Urinary bladder (tissue), 4 donors: Measurements from ENCODE around the gene OR51A4. TPM values are rescaled to one million over a fixed set of nuclear protein-coding genes. Genes with fewer than 3 reads are reported as not detected.
"Not testable (repeated sequence)": the region's sequence is repeated elsewhere in the genome, so short reads cannot be mapped to it uniquely, and the experiment has no call there.

Experiments
- DNase-seq: peaks from one replicate; pipeline ENCODE4 v3.0.0-alpha.2; 2015; ENCODE audit errors: extremely low spot score
- H3K27ac ChIP-seq: one replicate; pipeline ENCODE4 v1.5.1; 2013; ENCODE audit warnings: low read depth, mild to moderate bottlenecking, moderate library complexity
- H3K36me3 ChIP-seq: one replicate; pipeline ENCODE4 v1.6.1; 2013; ENCODE audit warnings: mild to moderate bottlenecking, moderate library complexity; ENCODE audit not compliant: insufficient read depth
- H3K4me1 ChIP-seq: one replicate; pipeline ENCODE4 v1.6.1; 2013; ENCODE audit warnings: mild to moderate bottlenecking, moderate library complexity; ENCODE audit not compliant: insufficient read depth
- H3K4me3 ChIP-seq: one replicate; pipeline ENCODE4 v1.5.1; 2013; ENCODE audit warnings: low read depth, low read length
- WGBS: extraction: QIAGEN DNeasy Blood & Tissue Kit; methylation state at CpG from one replicate; pipeline ENCODE4 v1.1.7; 2013; 5-methylcytosine and 5-hydroxymethylcytosine counted together
- polyA plus RNA-seq: library from polyadenylated mRNA; stranded (reverse); fragments of 200-250 nt; gene quantifications from one replicate; pipeline ENCODE4 v1.2.3, GENCODE V29; 2013
- total RNA-seq: library from RNA; depleted of rRNA; stranded (reverse); fragments of >200 nt; gene quantifications from one replicate; pipeline ENCODE4 v1.2.3, GENCODE V29; 2014
- donor health status: healthy with polysubstance abuse.
- donor health status: healthy.

Gene OR51A4, protein sequence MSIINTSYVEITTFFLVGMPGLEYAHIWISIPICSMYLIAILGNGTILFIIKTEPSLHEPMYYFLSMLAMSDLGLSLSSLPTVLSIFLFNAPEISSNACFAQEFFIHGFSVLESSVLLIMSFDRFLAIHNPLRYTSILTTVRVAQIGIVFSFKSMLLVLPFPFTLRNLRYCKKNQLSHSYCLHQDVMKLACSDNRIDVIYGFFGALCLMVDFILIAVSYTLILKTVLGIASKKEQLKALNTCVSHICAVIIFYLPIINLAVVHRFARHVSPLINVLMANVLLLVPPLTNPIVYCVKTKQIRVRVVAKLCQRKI
- not detected for total RNA-seq
- polyA plus RNA-seq = not detected

- DNase-seq = no peak
- no peak within 1 kb of the TSS for H3K27ac ChIP-seq
- no peaks in the 10 kb centered on the region for H3K4me1 ChIP-seq
- no peaks in the 10 kb centered on the region for H3K36me3 ChIP-seq
- no peak within 1 kb of the TSS for H3K4me3 ChIP-seq
Measured at GRCh38 chr11:4947505-4947904, at the start of gene OR51A4. Gene OR51A4 (minus strand): TSS chr11:4947605. CDS start chr11:4947100, 505 bp downstream.

DNA sequence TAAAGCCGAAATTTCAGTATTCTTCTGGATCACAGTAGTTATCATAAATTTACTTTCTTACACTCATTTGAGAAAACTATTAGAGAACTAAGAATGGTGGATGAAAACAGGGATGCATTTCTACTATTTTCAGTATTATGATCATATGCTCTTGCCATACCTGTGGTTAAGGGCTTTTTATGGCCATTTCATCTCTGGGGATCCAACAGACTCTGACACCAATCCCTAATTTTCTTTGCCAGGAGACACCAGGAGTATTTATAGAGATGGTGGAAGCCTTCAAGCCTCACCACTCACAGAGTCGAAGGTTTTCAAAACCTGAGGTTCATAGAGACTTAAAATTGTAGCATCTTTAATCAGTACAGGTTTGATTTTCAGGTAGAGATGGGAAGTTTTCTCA, 47.1 kb upstream of the OR51A4 start, which contains the start of gene OR51L1:
Gene OR51L1, plus strand, starts transcription at position 301 of the 400 bp plus-strand sequence. CDS start 4,132 bp downstream, outside the sequence.
- H3K4me1 ChIP-seq = no peaks in the 10 kb centered on the region
- H3K4me3 ChIP-seq = no peak within 1 kb of the TSS
- 77% methylated on average over 2 of the region's 2 CpGs for WGBS
- no peaks in the 10 kb centered on the region for H3K36me3 ChIP-seq
- DNase-seq = no peak
- no peak within 1 kb of the TSS for H3K27ac ChIP-seq

DNA sequence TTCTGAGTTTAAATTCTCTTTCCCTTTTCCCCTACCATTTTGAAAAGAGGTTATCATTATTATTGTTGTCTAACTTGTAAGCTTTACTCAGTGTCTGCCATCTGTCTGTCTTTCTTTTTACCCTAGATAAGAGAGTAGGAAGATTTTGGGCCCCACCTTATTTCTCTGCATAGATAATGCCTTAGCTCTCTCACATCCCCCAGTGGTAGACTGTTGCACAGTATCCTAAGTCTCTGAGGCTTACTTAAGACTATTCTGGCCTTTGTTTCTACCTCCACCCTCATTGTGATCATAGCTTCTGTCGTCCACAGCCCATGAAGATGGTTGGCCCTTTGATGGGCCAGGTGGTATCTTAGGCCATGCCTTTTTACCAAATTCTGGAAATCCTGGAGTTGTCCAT, 43.7 kb upstream of the OR51A4 start:
- 59% methylated on average over 1 of the region's 1 CpG for WGBS
- Histone ChIP-seq H3K4me1 (no peaks in the 10 kb centered on the region), H3K36me3 (no peaks in the 10 kb centered on the region), H3K4me3 (no peak overlapping the region), H3K27ac (no peak overlapping the region)
- no peak for DNase-seq

GRCh38 chr11:4983841-4984240, 36.4 kb upstream of the OR51A4 start:
- H3K36me3 ChIP-seq = no peaks in the 10 kb centered on the region
- WGBS = 57% methylated on average over 6 of the region's 6 CpGs
- H3K4me3 ChIP-seq = no peak overlapping the region
- no peaks in the 10 kb centered on the region for H3K4me1 ChIP-seq
- no peak for DNase-seq
- no peak overlapping the region for H3K27ac ChIP-seq

DNA sequence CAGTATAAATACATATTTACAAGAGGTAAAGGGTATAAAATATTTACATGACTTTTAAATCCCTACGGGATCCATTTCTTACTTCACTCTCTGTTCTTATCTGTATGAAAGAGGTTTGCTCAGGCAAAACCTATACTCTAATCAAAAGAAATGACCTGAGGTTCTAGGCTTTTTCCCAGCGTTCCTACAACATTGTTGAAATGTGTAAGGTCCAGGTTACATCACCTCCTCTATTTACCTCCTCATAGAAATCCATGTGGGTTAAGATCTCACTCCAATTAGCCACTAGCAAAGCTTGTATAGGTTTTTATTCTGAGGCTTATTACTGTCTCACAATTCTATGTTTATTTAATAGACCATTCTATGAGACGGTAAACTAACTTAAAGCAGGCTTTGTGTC, 35.3 kb upstream of the OR51A4 start:
- no peaks in the 10 kb centered on the region for H3K4me1 ChIP-seq
- 67% methylated on average over 3 of the region's 3 CpGs for WGBS
- H3K4me3 ChIP-seq = no peak overlapping the region
- no peak for DNase-seq
- no peaks in the 10 kb centered on the region for H3K36me3 ChIP-seq
- no peak overlapping the region for H3K27ac ChIP-seq

DNA sequence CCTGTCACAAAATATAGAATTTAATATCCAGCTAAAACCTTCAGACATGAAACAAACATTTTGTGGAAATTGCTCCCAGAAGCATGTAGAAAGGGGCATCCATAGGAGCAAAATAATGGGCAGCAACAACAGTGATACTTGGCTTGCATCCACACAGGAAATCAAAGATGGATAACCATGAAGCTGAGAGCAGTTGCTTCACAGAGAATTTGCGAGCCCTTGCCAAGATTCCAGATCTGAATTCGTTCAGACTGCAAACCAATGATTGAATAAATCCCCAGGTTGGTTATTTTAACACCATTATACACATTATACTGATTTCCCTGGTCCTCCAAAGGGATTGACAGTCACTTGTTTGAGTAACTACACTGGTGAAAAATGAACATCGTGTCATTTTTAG, 31.6 kb upstream of the OR51A4 start:
- no peak for DNase-seq
- Histone ChIP-seq H3K4me1 (no peaks in the 10 kb centered on the region), H3K4me3 (no peak overlapping the region), H3K27ac (no peak overlapping the region), H3K36me3 (no peaks in the 10 kb centered on the region)
- 42% methylated on average over 3 of the region's 3 CpGs for WGBS

DNA sequence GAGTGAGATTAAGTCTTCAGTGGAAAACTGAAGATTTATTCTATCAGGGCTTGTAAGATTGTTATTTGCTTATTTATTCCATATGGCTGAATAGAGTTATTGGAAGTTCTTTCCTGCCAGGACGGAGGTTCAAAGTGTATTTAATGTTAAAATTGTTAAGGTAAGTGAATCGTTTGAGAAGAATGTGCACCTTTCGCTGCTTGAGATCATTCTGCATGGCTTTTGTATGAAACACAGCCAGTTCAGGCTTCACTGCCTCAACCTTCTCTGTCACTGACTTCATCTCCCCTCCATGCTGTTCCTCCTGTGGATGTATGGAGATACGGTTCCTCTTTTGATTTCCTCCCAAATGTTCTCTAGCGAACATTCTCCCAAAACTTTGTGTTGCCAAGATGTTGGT, 28.0 kb upstream of the OR51A4 start:
- no peak overlapping the region for H3K27ac ChIP-seq
- 83% methylated on average over 5 of the region's 5 CpGs for WGBS
- DNase-seq = no peak
- H3K4me1 ChIP-seq = no peaks in the 10 kb centered on the region
- H3K36me3 ChIP-seq = no peaks in the 10 kb centered on the region
- H3K4me3 ChIP-seq = no peak overlapping the region

DNA sequence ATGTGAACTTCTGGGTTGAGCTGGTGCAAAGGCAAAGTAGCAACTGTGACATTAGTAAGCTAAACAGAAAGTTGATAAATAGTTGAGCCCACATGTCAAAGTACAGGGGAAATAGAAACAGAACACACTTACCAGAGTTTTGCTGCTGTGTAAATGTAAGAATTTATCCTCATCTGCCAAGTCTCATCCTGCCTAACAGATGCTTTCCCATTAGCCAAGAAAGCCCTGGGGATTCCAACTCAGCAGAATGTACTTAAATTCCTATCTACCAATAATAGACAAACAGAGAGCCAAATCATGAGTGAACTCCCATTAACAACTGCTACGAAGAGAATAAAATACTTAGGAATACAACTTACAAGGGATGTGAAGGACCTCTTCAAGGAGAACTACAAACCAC, 15.4 kb upstream of the OR51A4 start:
- 63% methylated on average over 1 of the region's 1 CpG for WGBS
- H3K4me1 ChIP-seq = no peaks in the 10 kb centered on the region
- H3K27ac ChIP-seq = no peak overlapping the region
- H3K36me3 ChIP-seq = no peaks in the 10 kb centered on the region
- DNase-seq = no peak
- no peak overlapping the region for H3K4me3 ChIP-seq

GRCh38 chr11:4960877-4961276, 13.5 kb upstream of the OR51A4 start:
- Histone ChIP-seq H3K4me3 (no peak overlapping the region), H3K27ac (no peak overlapping the region), H3K36me3 (no peaks in the 10 kb centered on the region), H3K4me1 (no peaks in the 10 kb centered on the region)
- DNase-seq = no peak
- 69% methylated on average over 3 of the region's 3 CpGs for whole genome bisulfite sequencing

DNA sequence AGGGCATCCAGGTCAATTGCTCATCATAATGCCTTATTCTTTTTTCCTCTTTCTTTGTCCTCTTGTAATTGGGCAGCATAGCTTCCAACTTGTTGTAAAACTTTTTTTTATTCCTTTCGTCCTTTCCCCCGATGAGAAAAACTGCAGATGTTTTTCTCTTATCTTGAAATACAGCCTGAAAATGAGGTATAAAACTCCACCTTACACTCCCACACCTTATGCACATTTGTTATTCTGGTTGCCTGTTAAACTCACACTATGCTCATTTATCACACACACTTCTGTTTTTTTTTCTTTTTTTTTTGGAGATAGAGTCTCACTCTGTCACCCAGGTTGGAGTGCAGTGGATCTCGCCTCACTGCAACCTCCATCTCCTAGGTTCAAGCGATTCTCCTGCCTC, 10.0 kb upstream of the OR51A4 start:
- DNase-seq = no peak
- Histone ChIP-seq H3K4me3 (no peak overlapping the region), H3K27ac (no peak overlapping the region), H3K36me3 (no peaks in the 10 kb centered on the region), H3K4me1 (no peaks in the 10 kb centered on the region)
- WGBS = 84% methylated on average over 4 of the region's 4 CpGs

DNA sequence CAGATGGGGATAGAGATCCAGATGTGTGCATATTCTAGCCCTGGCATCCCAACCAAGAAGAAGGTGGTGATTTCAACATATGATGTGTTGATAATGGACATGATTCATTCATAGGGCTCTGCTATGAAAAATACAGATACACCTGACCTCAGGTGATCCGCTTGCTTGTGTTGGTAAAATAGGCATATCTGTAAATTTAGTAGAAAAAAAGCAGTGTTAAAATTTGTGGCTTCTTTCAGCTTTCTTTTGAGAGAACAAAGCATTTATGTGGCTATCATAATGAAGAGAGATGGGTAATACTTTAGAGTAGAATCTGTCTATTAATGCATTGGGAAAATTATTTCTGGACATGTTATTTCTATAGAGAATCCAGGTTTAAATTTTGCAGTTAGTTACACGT, 8.2 kb upstream of the OR51A4 start, which contains the start of gene OR51A2:
Gene OR51A2, minus strand, starts transcription at position 101 of the 400 bp plus-strand sequence. Its CDS starts 0 bp downstream, at position 101.
- H3K27ac ChIP-seq, H3K36me3 ChIP-seq, H3K4me1 ChIP-seq, H3K4me3 ChIP-seq, DNase-seq: not testable (repeated sequence)
- 59% methylated on average over 2 of the region's 2 CpGs for WGBS

GRCh38 chr11:4936745-4937144, 10.7 kb downstream of the OR51A4 start:
- Histone ChIP-seq H3K4me3 (no peak overlapping the region), H3K27ac (no peak overlapping the region), H3K36me3 (no peaks in the 10 kb centered on the region), H3K4me1 (no peaks in the 10 kb centered on the region)
- no peak for DNase-seq
- WGBS = 77% methylated on average over 3 of the region's 3 CpGs

DNA sequence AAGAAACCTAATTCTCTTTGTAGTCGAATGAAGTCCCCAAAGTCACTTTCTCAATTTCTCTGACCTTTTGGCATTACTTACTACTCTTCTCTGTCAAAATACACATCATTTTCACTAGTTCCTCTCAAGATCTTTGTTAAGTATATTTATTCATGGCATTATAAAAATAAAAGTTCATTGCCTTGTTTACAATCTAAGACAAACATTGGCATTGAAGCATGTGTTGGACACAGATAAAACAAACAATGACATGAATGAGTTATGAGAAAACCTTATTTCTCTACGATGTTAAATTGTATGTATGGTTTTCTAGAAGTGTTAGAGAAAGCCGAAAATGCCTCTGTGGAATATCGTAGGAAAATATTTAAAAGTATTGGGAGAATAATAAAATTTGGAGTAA, 14.7 kb downstream of the OR51A4 start:
- 77% methylated on average over 4 of the region's 4 CpGs for WGBS
- no peak for DNase-seq

DNA sequence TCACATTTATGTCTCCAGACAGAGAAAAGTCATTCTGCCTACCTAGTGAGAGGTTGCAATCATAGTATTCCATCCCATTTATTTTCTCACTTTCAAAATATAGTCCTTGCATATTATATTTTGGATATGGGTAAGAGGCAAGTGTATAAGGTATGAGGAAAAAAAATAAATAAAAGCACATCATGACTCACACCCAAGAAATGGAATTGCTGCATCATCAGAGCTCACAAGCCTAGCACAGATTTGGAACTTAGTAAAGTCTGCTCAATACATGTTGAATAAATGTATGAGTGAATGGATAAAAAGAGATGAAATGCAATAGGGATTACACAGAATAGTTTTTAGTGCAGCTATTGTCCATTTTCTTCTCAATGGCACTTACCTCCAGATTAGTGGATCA, 20.8 kb downstream of the OR51A4 start:
- Histone ChIP-seq H3K36me3 (no peaks in the 10 kb centered on the region), H3K27ac (no peak overlapping the region), H3K4me3 (no peak overlapping the region), H3K4me1 (no peaks in the 10 kb centered on the region)
- DNase-seq = no peak

More for the DNA sequence above, 14.7 kb downstream of the OR51A4 start:
- Histone ChIP-seq H3K4me3 (no peak overlapping the region), H3K27ac (no peak overlapping the region), H3K4me1 (no peaks in the 10 kb centered on the region), H3K36me3 (no peaks in the 10 kb centered on the region)
